HG03108 (cell line): ENCODE measurements around the gene TCIRG1.

Source experiments
- ATAC-seq: cut with Tn5 transposase; IDR thresholded peaks from one replicate; pipeline ENCODE4 v1.9.1; 2021; ENCODE audit warnings: moderate library complexity; ENCODE audit not compliant: unreplicated experiment

TCIRG1 gene

GRCh38 chr11:68004551-68005335 lies 34.1 kb upstream of the TCIRG1 start:
- no peak for ATAC-seq

GRCh38 chr11:68006606-68007166 lies 32.1 kb upstream of the TCIRG1 start:
- ATAC-seq: no peak

GRCh38 chr11:68007498-68008380 lies 31.1 kb upstream of the TCIRG1 start:
- ATAC-seq: no peak

- ATAC-seq: no peak
Observed at GRCh38 chr11:68008381-68009337, 30.2 kb upstream of the TCIRG1 start.

- no peak for ATAC-seq
Observed at GRCh38 chr11:68009391-68010089, 29.3 kb upstream of the TCIRG1 start.

GRCh38 chr11:68010090-68011041 lies 28.5 kb upstream of the TCIRG1 start, which contains the start of gene ALDH3B1:
Gene ALDH3B1, plus strand, starts transcription at chr11:68010327. Its CDS starts 4,971 bp downstream, at chr11:68015298.
- ATAC-seq: no peak

- no peak for ATAC-seq
Observed at GRCh38 chr11:68011051-68011943, 27.5 kb upstream of the TCIRG1 start.

- no peak for ATAC-seq
Observed at GRCh38 chr11:68012044-68012842, 26.6 kb upstream of the TCIRG1 start.

GRCh38 chr11:68012843-68013610 lies 25.8 kb upstream of the TCIRG1 start:
- ATAC-seq: no peak

GRCh38 chr11:68013611-68014156 lies 25.1 kb upstream of the TCIRG1 start:
- no peak for ATAC-seq

- ATAC-seq: no peak
Observed at GRCh38 chr11:68014157-68014946, 24.5 kb upstream of the TCIRG1 start.

GRCh38 chr11:68014947-68015447 lies 23.8 kb upstream of the TCIRG1 start:
- no peak for ATAC-seq

- ATAC-seq: no peak
Observed at GRCh38 chr11:68015467-68015866, 23.4 kb upstream of the TCIRG1 start.

- no peak for ATAC-seq
Observed at GRCh38 chr11:68016161-68016903, 22.5 kb upstream of the TCIRG1 start.
